ENCODE measurements around the gene TOGARAM1. TPM values are rescaled to one million over a fixed set of nuclear protein-coding genes. Genes with fewer than 3 reads are reported as not detected.

Gene TOGARAM1
- total RNA-seq, 1 experiment from 2014 or later = 5.9 TPM

DNA sequence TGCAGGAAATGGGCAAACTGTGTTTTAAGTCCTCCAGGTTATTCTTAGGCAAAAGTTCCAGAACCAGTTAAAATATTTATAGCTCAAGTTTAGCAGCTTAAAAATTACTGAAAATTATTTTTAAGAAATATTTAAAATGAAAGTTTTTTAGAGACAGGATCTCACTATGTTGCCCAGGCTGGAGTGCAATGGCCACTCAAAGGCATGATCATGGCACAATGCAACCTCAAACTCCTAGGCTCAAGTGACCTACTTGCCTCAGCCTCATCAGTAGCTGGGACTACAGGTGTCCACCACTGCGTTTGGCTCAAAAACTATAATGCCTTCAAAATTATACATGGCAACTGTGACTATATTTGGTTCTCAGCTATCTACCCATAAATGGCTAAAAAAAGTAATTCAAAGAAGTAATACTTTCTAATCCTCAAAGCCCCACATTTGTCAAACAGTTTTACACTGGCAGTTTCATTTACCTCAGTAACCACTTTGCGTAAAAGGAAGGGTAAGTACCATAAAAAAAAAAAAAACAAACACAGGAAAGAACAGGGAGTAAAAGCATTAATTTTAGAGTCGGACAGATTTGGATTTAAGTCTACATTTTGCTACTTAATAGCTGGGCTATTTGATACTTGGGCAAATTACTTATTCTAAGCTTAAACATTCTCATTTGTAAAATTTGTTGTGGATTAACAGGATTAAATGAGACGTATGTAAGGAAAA is 9.4 kb upstream of the TOGARAM1 start:
- BruUV-seq (replicated peaks) = no TSS peak
- ChIA-PET CTCF (no interaction called here), POLR2A (no interaction called here)
- Mint-ChIP-seq H3K36me3 (ENCODE audit: insufficient read depth, unreplicated experiment) (no peaks in the 10 kb centered on the region), H3K27me3 (ENCODE audit: insufficient read depth, unreplicated experiment) (no peaks in the 10 kb centered on the region), H3K4me3 (ENCODE audit: unreplicated experiment) (no peak overlapping the region), H3K4me1 (ENCODE audit: low read depth, unreplicated experiment) (no peaks in the 10 kb centered on the region), H3K9me3 (ENCODE audit: unreplicated experiment) (no peaks in the 10 kb centered on the region), H3K27ac (ENCODE audit: unreplicated experiment) (no peak overlapping the region)
- Histone ChIP-seq H3K4me3 (ENCODE audit: low read depth, low read length) (no peak overlapping the region), H3K9me3 (no peaks in the 10 kb centered on the region), H3K4me1 (no peaks in the 10 kb centered on the region), H3K27me3 (replicated peaks; ENCODE audit: control insufficient read depth, insufficient read depth, low read length) (no peaks in the 10 kb centered on the region), H3K36me3 (ENCODE audit: control insufficient read depth, insufficient read depth, low read length) (no peaks in the 10 kb centered on the region)
- TF ChIP-seq, protein P1, sequence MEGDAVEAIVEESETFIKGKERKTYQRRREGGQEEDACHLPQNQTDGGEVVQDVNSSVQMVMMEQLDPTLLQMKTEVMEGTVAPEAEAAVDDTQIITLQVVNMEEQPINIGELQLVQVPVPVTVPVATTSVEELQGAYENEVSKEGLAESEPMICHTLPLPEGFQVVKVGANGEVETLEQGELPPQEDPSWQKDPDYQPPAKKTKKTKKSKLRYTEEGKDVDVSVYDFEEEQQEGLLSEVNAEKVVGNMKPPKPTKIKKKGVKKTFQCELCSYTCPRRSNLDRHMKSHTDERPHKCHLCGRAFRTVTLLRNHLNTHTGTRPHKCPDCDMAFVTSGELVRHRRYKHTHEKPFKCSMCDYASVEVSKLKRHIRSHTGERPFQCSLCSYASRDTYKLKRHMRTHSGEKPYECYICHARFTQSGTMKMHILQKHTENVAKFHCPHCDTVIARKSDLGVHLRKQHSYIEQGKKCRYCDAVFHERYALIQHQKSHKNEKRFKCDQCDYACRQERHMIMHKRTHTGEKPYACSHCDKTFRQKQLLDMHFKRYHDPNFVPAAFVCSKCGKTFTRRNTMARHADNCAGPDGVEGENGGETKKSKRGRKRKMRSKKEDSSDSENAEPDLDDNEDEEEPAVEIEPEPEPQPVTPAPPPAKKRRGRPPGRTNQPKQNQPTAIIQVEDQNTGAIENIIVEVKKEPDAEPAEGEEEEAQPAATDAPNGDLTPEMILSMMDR (IDR thresholded peaks at IDR 0.05; ENCODE audit: insufficient read depth in 1 of 2, low read depth in 1 of 2, low read length in 1 of 2, severe bottlenecking in 1 of 2, unreplicated experiment in 1 of 2) = no peak
- intact Hi-C loops (cut with micrococcal nuclease; ENCODE audit: unreplicated experiment) = no loop called here
- DNase-seq = no peak

DNA sequence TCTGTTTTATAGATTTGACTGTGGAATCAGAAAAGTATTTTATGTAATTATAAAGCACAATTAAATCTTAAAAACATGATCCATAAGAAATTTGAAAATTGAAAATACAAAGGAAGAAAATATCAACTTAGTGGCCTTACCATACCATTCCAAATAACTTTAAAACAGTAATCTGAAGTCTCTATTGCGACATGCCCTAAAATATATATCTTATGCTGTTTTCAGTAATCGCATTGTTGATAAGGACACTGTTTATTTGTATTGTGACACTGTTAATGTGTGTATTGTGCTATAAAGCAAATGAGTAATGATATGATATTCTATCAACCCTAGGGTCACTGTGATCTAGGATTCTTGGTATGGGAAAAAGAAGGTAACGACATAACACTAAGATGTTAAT is 7.2 kb upstream of the TOGARAM1 start:
- TF ChIP-seq, protein P1 (IDR thresholded peaks at IDR 0.05; ENCODE audit: insufficient read depth in 1 of 2, low read depth in 1 of 2, low read length in 1 of 2, severe bottlenecking in 1 of 2, unreplicated experiment in 1 of 2) = no peak
- no peak overlapping the region for H3K4me3 Mint-ChIP-seq (ENCODE audit: unreplicated experiment)
- H3K9me3 Mint-ChIP-seq (ENCODE audit: unreplicated experiment) = no peaks in the 10 kb centered on the region
- ChIA-PET CTCF (no interaction called here), POLR2A (no interaction called here)
- no peak overlapping the region for H3K4me3 ChIP-seq (ENCODE audit: low read depth, low read length)
- no peaks in the 10 kb centered on the region for H3K9me3 ChIP-seq
- BruUV-seq (replicated peaks) = no TSS peak
- intact Hi-C loops (cut with micrococcal nuclease; ENCODE audit: unreplicated experiment) = no loop called here
- H3K27me3 Mint-ChIP-seq (ENCODE audit: insufficient read depth, unreplicated experiment) = no peaks in the 10 kb centered on the region
- no peaks in the 10 kb centered on the region for H3K27me3 ChIP-seq (replicated peaks; ENCODE audit: control insufficient read depth, insufficient read depth, low read length)
- no peaks in the 10 kb centered on the region for H3K4me1 Mint-ChIP-seq (ENCODE audit: low read depth, unreplicated experiment)
- H3K27ac Mint-ChIP-seq (ENCODE audit: unreplicated experiment) = no peak overlapping the region
- H3K4me1 ChIP-seq = no peaks in the 10 kb centered on the region
- H3K36me3 ChIP-seq (ENCODE audit: control insufficient read depth, insufficient read depth, low read length) = no peaks in the 10 kb centered on the region
- DNase-seq = no peak
- H3K36me3 Mint-ChIP-seq (ENCODE audit: insufficient read depth, unreplicated experiment) = no peaks in the 10 kb centered on the region

DNA sequence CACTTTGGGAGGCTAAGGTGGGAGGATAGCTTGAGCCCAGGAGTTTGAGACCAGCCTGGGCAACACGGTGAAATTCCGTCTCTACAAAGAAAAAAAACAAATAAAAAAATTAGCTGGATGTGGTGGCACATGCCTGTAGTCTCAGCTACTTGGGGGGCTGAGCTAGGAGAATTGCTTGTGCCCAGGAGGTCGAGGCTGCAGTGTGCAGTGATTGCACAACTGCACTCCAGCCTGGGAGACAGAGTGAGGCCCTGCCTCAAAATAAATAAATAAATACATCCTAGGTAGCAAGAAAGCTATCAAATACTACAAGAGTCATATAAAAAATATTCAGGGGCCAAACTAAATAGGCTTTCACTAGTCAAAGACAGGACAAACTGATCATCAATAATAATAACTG is 6.5 kb upstream of the TOGARAM1 start:
- Mint-ChIP-seq H3K27ac (ENCODE audit: unreplicated experiment) (no peak overlapping the region), H3K4me3 (ENCODE audit: unreplicated experiment) (no peak overlapping the region), H3K27me3 (ENCODE audit: insufficient read depth, unreplicated experiment) (no peaks in the 10 kb centered on the region), H3K4me1 (ENCODE audit: low read depth, unreplicated experiment) (no peaks in the 10 kb centered on the region), H3K9me3 (ENCODE audit: unreplicated experiment) (no peaks in the 10 kb centered on the region), H3K36me3 (ENCODE audit: insufficient read depth, unreplicated experiment) (no peaks in the 10 kb centered on the region)
- ChIA-PET CTCF (no interaction called here), POLR2A (no interaction called here)
- no peaks in the 10 kb centered on the region for H3K36me3 ChIP-seq (ENCODE audit: control insufficient read depth, insufficient read depth, low read length)
- no TSS peak for BruUV-seq (replicated peaks)
- DNase-seq = no peak
- intact Hi-C loops (cut with micrococcal nuclease; ENCODE audit: unreplicated experiment) = no loop called here
- TF ChIP-seq, protein P1 (IDR thresholded peaks at IDR 0.05; ENCODE audit: insufficient read depth in 1 of 2, low read depth in 1 of 2, low read length in 1 of 2, severe bottlenecking in 1 of 2, unreplicated experiment in 1 of 2) = no peak
- no peaks in the 10 kb centered on the region for H3K9me3 ChIP-seq
- no peak overlapping the region for H3K4me3 ChIP-seq (ENCODE audit: low read depth, low read length)
- H3K4me1 ChIP-seq = no peaks in the 10 kb centered on the region
- no peaks in the 10 kb centered on the region for H3K27me3 ChIP-seq (replicated peaks; ENCODE audit: control insufficient read depth, insufficient read depth, low read length)

Measured in Caco-2 (cell line).